HG02623 (cell line): ENCODE data around the gene ABCG8.
"Not testable (repeated sequence)": the region's sequence is repeated elsewhere in the genome, so short reads cannot be mapped to it uniquely, and the experiment has no call there.

Source experiments
- ATAC-seq: cut with Tn5 transposase; IDR thresholded peaks from one replicate; pipeline ENCODE4 v1.9.1; 2021; ENCODE audit warnings: moderate library complexity; ENCODE audit not compliant: unreplicated experiment

Gene ABCG8

GRCh38 chr2:43906448-43907109 is 67.8 kb downstream of the ABCG8 start:
- no peak for ATAC-seq

GRCh38 chr2:43911136-43911790 is 72.5 kb downstream of the ABCG8 start:
- not testable (repeated sequence) for ATAC-seq

GRCh38 chr2:43924463-43924862 is 85.7 kb downstream of the ABCG8 start:
- ATAC-seq, result no peak

- no peak for ATAC-seq
These were observed 86.7 kb downstream of the ABCG8 start for GRCh38 chr2:43925431-43925830.

- no peak for ATAC-seq
These were observed 88.7 kb downstream of the ABCG8 start for GRCh38 chr2:43927442-43927841.

- no peak for ATAC-seq
These were observed 92.5 kb downstream of the ABCG8 start for GRCh38 chr2:43931293-43931692.
